Epithelial cell of prostate (primary cell): ENCODE data around the gene USP5.

Experiments used
- DNase-seq: peaks from one replicate; pipeline ENCODE4 v3.0.0-alpha.2; 2011; ENCODE audit warnings: low read depth, low spot score
- H3K27ac ChIP-seq: fragments of 450-650 bp; 2 replicates; pipeline ENCODE4 v1.5.1; 2017; ENCODE audit warnings: mild to moderate bottlenecking

USP5 gene

DNA sequence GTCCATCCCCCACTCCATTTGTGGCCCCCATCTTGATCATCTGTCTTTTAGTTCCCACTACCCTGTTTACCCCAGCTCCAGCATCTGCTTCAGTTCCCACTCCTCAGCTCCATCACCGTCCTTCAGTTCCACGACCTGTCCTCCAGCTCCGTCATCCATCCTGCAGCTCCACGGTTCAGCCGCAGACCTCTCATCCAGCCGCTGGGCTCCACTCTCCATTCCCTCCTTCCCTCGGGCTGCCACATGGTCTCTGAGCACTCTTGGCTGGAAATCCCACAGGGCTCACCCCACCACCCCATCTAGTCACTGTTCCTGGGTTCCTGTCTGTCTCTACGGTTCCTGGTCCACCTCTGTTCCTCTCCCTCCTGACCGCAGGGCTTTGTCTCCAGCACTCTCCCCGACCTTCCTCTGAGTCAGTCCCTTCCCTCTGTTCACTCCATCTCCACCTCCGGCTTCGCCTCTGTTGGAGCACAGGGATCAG is 27.0 kb upstream of the USP5 start:
- no peak for DNase-seq
- no peak overlapping the region for H3K27ac ChIP-seq

DNA sequence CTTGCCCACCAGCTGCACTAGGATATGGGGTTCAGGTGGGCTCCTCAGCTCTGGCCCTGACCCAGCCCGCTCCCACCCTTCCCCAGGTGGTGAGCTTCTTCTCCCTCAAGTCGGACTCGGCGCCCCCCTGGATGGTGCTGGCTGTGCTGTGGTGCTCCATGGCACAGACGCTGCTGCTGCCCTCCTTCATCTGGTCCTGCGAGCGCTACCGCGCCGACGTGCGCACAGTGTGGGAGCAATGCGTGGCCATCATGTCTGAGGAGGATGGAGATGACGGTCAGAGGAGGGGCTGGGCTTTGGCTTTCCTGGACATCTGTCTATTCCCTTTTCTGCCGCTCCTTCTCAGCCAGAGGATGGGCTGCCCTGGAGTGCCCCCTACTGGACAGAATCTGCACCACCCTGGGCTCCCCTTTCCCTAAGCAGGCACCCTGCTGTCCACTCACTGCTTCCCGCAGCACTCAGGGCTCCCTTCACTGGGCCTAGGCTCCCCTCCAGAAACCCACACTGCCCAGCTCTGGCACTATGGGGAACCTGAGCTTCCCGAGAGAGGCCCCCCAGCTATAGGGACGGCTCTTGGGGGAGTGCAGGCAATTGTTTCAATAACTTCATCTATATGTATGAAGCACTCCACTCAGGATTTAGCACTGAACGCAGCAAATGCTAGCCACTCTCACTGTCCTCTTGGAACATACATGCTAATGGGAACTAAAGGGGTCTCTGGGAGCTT is 26.4 kb upstream of the USP5 start:
- DNase-seq, result peak; percentile 20
- no peak overlapping the region for H3K27ac ChIP-seq

DNA sequence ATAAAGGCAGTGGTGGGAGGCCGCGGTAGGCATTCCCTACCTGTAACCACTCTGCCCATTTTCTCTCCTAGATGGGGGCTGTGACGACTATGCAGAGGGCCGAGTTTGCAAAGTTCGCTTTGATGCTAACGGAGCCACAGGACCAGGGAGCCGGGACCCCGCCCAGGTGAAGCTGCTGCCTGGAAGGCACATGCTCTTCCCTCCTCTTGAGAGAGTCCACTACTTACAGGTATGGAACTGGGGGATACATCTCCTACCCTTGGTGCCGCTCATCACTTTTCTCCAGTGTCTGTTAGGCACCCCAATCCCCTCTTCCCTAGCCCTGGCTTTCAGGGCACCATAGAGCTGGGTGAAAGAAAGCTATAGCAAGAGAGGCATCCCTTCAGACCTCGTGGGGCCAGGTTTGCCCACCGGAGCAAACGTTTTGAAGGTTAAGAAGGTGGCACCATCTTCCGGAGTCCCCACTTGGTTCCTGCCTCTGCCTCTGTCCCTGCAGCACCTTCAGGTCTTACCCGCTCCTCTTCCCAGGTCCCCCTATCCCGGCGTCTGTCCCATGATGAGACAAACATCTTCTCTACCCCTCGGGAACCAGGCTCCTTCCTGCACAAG is 25.7 kb upstream of the USP5 start:
- no peak for DNase-seq
- no peak overlapping the region for H3K27ac ChIP-seq

DNA sequence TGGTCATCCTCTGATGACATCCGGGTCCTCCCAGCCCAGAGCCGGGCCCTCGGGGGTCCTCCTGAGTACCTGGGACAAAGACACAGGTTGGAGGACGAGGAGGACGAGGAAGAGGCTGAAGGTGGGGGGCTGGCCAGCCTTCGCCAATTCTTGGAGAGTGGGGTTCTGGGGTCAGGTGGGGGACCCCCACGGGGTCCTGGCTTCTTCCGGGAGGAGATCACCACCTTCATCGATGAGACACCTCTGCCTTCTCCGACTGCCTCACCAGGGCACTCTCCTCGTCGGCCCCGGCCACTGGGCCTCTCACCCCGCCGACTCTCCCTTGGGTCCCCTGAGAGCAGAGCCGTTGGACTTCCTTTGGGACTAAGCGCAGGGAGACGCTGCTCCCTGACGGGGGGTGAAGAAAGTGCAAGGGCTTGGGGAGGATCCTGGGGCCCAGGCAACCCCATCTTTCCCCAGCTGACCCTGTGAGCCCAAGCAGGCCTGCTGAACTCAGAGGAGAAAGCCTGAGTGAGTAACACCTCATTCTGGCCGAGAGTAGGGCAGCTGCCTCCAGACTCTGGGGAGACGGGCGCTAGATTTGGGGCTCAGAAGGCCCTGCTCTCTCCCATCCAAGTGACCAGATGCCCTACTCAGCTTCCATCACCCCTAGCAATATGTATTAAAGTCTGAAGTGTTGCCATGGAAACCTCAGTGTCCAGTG is 25.1 kb upstream of the USP5 start:
- DNase-seq, result no peak
- no peak overlapping the region for H3K27ac ChIP-seq

DNA sequence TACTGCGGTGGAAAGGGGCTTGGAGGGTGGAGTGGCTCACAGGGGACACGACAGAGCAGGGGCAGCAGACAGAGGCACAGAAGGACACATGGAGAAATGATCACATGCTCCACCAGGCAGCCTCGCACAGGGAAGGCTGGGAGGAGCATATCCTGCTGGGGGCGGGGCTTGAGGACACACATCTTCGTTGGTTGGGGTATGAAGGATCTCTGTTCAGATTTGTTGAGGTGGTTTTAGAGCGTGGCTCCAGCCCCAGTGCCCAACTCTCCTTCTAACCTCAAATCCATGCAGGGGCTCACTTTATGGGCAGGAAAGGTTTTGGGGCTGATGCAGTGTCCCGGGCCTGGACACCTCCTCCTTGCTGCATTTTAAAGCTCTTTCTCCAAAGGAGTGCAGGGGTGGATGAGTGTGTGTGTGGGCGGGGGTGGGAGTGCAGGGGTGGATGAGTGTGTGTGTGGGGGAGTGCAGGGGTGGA is 24.5 kb upstream of the USP5 start:
- DNase-seq, result no peak
- no peak overlapping the region for H3K27ac ChIP-seq

DNA sequence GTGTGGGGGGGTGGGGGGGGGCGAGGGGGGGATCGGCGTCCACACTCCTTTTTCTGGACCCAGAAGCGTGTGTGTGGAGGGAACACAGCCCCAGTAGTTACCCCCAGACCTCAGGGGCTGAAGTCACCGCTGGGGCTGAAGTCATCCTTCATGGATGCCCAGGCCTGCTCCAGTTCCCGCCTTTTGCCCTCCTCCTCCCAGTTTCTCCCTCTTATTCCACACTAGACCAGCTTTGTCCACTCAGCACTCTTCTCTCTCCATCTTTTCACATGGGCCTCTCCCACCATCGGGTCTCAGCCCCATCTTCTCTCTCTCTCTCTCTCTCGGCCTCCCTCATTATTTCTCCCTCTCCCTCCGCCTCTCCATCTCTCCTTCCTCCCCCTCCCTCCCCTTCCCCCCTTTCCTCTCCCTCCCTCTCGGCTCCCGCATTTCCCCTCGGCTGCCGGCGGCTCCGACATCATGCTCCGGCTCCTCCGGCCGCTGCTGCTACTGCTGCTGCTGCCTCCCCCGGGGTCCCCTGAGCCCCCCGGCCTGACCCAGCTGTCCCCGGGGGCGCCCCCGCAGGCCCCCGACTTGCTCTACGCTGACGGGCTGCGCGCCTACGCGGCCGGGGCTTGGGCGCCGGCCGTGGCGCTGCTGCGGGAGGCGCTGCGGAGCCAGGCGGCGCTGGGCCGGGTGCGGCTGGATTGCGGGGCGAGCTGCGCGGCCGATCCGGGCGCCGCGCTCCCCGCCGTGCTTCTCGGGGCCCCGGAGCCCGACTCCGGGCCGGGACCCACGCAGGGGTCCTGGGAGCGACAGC is 23.8 kb upstream of the USP5 start, which contains the start of gene P3H3:
TSS of gene P3H3 (plus strand) at position 426 of the 799 bp plus-strand sequence. CDS start at position 460, 34 bp downstream.
- H3K27ac ChIP-seq, result peak within 1 kb of the TSS; percentile 29
- DNase-seq, result no peak

DNA sequence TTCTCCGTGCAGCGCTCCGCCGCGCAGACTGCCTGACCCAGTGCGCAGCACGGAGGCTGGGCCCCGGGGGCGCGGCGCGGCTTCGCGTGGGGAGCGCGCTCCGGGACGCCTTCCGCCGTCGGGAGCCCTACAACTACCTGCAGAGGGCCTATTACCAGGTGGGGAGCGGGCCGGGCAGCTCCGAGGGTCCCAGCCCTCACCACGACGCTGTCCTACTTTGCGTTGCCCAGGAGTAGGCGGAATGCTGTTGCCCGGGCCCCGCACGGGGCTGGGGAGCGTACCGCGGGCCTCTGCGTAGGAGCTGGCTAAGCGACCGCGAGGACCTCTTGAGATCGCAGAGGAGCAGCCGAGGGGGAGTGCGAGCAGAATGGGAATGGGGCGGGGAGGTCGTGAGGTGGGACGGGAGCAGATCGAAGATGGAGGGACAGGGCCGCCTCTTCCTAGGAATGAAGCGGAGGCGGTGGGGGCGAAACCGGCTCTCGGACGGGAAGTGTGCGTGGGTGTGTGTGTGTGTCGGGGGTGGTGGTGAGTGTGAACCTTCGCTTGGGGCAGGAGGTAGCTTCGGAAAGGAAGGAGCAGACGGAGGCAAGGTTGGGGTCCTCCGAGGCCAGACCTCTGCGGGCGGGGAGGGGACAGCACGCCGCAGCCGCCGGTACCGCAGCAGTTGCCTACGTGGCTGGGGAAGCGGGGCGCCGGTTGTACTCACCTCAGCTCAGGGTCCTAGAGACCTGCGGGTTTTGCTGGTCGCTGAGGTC is 23.0 kb upstream of the USP5 start:
- no peak for DNase-seq
- H3K27ac ChIP-seq, result peak overlapping the region; percentile 29

DNA sequence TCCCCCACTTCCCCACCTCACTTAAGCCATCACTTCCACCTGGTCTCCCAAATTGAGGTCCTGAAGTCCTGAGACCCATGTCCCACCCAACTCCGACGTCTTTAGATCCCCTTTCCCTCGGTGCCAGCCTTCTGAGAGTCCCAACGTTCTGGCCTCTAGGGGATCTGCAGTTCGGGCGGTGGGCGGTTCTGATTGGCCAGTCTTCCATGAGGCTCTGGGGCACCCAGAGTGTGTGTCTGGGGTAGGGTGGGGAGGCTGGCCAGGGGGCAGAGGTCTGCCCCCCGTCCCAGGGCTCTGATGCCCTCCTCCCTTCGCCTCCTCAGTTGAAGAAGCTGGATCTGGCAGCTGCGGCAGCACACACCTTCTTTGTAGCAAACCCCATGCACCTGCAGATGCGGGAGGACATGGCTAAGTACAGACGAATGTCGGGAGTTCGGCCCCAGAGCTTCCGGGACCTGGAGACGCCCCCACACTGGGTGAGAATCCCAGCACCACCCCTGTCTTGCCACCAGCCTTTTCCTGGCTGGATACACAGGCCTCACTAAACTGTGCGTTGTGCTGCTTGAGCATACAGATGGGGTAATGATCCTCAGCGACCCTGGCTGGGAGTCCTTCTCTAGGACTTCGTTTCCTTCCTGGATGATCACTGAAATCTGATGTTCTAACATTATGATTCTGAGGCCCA is 22.3 kb upstream of the USP5 start:
- DNase-seq, result no peak
- peak overlapping the region; percentile 29 for H3K27ac ChIP-seq

DNA sequence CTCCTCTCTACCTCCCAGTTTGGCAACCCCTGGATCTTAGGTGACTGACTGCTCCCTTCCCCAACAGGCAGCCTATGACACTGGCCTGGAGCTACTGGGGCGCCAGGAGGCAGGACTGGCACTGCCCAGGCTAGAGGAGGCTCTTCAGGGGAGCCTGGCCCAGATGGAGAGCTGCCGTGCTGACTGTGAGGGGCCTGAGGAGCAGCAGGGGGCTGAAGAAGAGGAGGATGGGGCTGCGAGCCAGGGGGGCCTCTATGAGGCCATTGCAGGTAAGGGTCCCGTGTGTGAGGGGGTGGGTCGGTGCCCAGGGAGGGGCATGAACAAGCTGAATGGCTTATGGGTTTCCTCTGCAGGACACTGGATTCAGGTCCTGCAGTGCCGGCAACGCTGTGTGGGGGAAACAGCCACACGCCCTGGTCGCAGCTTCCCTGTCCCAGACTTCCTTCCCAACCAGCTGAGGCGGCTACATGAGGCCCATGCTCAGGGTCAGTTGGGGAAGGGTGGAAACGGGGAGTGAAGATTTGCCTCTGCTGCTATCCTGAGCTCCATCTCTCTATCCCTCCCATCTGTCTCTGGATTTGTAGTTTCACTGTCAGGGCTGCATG is 21.6 kb upstream of the USP5 start:
- H3K27ac ChIP-seq, result no peak overlapping the region

DNA sequence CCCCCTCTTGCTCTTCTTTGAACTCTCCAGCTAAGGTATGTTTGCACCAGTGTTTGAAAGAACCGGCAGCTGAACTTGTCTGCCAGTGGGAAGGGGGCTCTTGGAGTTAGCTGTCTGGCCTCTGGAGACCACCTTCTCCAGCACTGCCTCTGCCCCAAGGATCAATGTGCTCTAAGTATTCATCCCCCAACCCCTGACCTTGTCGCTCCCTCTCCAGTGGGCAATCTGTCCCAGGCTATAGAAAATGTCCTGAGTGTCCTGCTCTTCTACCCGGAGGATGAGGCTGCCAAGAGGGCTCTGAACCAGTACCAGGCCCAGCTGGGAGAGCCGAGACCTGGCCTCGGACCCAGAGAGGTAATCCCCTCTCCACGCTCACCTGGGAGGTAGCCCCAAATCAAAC is 21.0 kb upstream of the USP5 start:
- H3K27ac ChIP-seq, result no peak overlapping the region
- DNase-seq, result no peak

More for the DNA sequence above, 21.6 kb upstream of the USP5 start:
- DNase-seq, result no peak

DNA sequence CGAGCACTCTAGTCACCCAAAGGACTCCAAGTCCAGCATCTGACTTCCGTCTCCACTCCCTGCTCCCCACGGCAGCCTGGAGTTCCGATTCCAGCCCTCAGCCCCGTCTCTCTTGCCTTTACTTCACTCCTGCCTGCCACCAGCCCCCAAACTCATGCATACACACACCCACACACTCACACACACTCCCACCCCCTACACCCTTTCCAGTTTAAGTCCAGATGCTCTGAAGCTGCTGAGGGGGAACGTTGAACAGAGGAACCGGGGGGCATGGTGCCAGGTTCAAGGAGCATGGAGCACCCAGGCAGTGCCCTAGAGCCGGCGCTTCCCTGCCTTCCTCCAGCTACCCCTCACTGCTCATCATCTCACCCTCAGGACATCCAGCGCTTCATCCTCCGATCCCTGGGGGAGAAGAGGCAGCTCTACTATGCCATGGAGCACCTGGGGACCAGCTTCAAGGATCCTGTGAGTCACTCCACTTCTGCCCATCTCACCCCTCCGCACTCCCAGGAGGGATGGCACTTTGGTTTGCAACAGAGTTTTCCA is 20.4 kb upstream of the USP5 start:
- no peak for DNase-seq
- H3K27ac ChIP-seq, result no peak overlapping the region

DNA sequence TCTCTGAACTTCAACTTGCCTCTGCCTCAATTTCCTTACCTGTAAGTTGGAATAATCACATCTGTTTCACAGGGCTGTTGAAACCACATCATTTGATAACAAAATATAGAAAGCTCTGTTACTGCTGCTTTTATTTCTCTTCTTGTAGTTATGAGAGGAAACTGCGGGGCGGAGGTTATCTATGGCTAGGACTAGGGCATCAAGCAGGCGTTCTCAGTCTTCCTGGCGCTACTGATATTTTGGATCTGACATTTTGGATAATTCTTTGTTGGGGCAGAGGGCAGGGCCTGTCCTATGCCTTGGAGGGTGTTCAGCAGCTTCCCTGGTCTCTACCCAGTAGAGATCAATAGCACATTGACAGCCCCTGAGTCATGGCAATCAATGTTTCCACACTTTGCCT is 19.8 kb upstream of the USP5 start:
- DNase-seq, result no peak
- no peak overlapping the region for H3K27ac ChIP-seq

DNA sequence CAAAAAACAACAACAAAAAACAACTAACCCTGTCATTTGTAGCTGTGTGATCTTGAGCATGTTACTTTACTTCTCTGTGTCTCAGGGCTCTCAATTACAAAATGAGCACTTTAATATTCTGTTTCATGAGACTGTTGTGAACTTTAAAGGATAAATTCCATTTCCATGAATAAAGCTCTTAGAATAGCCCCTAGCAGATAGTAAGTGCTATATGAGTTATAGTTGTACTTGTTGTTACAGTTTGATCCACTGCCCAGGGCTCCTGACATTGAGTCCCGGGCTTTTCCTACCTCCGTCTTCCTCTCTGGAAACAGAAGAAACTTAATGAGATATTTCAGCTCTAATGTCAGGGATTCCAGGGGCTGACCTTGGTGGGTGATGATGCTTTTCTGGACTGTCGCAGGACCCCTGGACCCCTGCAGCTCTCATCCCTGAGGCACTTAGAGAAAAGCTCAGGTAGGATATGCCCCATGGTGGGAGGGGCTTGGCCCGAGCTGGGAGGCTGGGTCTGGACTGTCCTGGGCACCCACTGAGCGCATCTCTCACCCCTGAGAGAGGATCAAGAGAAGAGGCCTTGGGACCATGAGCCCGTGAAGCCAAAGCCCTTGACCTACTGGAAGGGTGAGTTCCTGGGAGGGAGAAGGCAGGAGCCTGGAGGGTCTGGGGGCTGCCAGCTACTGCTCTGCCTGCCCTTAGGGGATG is 18.6 kb upstream of the USP5 start:
- DNase-seq, result no peak

DNA sequence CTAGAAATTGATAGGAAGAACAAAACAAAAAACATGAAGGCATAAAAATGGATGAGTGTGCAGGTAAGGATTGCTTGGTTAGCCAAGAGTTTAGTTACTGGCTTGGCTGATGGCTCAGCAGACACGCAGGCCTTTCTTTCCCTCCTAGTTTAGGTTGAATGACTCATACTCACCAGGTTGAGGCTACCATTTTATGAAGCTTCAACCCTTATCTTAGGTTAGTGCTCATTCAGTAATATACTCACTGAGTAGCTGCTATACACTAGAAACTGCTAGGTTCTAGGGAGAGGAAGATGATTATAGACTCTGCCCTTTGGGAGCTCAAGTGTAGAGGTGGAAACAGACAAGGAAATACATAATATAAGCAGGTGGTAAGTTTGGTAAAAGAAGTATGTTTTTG is 17.7 kb upstream of the USP5 start:
- no peak for DNase-seq
- no peak overlapping the region for H3K27ac ChIP-seq

More for the DNA sequence above, 18.6 kb upstream of the USP5 start:
- no peak overlapping the region for H3K27ac ChIP-seq

DNA sequence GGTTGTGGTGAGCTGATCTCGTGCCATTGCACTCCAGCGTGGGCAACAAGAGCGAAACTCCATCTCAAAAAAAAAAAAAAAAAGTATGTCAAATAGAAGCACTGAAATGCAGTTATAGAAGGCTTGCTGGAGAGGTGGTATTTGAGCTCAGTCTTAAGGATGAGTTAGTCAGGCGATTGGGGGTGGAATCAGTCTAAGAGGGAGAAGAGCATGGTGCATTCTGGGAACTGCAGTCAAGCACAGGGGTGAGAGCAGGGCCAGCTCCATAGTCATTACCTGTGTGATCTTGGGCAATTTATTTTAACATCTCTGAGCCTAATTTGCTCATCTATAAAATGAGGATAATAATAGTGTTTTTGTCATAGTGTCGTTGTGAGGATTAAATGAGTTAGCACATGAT is 17.1 kb upstream of the USP5 start:
- H3K27ac ChIP-seq, result no peak overlapping the region
- DNase-seq, result no peak

DNA sequence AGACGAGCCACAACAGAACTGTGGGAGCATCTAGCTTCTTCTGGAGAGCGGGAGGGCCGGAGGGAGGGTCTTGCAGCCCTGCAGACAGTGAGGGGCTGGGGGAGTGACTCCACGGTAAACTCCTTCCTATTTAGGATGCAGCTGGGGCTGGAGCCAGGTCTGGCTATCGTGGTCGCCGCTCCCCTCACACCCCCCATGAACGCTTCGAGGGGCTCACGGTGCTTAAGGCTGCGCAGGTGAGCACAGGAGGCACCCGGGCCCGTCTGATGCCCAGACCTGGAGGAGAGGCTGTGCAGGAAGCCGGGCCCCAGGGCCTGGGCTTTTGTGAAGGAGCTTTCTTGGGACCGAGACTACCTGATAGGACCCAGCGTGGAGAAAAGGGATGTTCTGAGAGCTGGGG is 15.1 kb upstream of the USP5 start:
- no peak overlapping the region for H3K27ac ChIP-seq
- DNase-seq, result no peak

DNA sequence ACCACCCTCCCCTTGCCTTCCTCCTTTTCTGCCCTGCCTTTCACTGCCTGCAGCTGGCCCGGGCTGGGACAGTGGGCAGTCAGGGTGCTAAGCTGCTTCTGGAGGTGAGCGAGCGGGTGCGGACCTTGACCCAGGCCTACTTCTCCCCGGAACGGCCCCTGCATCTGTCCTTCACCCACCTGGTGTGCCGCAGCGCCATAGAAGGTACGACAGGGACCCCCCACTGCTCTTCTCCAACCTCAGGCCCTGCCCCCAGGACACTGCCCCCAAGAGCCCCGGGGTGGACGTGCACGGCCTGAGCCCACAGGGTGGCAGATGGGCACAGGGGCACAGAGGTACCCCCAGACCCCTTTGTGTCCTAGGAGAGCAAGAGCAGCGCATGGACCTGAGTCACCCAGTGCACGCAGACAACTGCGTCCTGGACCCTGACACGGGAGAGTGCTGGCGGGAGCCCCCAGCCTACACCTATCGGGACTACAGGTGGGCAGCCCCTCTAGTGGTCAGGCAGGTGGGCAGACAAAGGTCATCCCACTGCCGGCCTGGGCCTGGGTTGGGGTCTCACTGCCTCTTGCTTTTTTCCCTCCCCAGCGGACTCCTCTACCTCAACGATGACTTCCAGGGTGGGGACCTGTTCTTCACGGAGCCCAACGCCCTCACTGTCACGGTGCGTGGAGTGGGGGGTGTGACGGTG is 14.4 kb upstream of the USP5 start:
- DNase-seq, result no peak
- H3K27ac ChIP-seq, result no peak overlapping the region
